GM19372 (cell line): Measurements from ENCODE around the gene FAM53A.

Experiments used
- ATAC-seq: cut with Tn5 transposase; IDR thresholded peaks from one replicate; pipeline ENCODE4 v1.9.1; 2021; ENCODE audit warnings: mild to moderate bottlenecking, low read depth, moderate library complexity; ENCODE audit not compliant: unreplicated experiment

The FAM53A gene

DNA sequence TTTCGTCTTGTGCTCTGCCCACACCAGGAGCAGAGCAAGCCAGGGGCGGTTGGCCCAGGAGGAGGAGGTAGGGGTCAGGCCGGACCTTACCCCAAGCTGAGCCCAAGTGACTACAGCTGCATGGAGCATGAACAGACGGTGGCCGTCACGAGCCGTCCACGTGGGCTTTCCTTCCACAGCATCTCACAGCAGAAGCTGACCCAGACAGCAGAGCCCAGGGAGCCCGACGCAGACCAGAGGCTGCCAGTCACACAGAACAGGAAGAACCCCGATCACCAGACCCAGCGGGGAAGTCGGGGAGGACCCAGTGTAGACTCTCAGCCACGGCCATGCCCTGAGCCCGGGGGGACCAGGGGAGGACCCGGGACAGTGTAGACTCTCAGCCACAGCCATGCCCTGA is 58.0 kb downstream of the FAM53A start:
- ATAC-seq = no peak

DNA sequence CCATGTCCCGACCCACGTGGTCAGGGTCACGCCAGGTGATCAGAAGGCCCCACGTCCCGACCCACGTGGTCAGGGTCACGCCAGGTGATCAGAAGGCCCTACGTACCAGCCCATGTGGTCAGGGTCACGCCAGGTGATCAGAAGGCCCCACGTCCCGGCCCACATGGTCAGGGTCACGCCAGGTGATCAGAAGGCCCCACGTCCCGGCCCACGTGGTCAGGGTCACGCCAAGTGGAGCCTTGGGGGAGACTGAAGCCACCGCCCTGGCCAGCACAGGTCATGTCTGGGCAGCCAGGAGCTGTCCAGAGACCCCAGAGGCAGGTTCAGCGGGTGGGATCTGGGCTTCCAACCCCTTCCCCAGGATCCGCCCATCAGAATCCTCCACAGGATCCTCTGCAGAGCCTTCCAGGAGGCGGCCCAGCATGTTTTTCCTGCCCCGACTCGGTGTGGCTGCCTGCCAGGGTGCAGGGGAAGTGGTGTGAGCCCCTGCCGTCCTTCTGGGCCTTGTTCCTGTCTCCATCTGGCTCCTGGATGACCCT is 58.4 kb downstream of the FAM53A start:
- ATAC-seq = no peak

DNA sequence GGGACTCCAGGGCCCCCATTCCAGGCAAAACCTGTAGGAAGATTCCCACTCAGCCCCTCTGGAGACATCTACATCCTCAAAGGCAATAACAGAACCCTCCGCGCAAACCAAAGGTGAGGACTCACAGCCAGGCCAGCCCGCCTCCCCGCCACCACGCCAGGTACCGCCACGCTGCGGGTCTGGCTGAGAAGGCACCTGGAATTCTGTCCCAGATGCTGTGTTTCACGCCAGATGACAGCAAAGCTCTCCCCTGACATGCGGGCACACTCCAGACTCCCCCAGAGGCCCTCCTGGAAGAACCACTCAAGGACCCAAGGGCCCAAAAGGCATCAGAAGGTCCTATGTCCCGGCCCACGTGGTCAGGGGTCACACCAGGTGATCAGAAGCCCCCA is 59.6 kb downstream of the FAM53A start:
- no peak for ATAC-seq

DNA sequence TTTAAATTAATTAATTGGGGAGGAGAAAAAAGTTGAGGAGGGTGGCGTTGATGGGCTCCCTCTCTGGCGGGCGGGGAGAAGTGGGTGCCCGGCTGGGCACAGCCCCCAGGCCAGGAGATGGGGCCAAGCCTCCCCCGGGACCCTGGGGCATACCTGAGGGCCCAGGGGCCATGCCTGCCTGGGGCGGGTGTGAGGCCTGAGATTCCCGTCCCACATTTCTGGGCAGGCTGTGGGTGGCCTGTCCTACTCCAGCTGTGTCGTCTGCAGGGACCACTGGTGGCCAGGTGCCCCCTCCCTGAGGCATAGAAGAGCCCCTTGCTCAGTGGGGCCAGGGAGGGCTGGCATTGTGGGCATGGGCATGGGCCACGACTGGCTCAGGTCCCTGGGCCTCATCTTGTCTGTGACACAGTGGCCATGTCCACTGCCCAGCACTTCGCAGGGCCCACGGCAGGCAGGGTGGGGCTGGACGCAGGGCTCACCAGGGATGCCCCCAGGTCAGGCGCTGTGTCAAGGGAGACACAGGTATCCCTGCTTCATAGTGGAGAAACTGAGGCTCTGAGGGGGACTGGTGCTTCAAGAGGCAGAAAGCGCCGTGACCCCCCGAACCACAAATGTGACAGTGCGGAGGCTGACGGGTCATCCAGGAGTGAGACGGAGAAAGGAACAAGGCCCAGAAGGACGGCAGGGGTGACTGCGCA is 60.1 kb downstream of the FAM53A start:
- no peak for ATAC-seq

DNA sequence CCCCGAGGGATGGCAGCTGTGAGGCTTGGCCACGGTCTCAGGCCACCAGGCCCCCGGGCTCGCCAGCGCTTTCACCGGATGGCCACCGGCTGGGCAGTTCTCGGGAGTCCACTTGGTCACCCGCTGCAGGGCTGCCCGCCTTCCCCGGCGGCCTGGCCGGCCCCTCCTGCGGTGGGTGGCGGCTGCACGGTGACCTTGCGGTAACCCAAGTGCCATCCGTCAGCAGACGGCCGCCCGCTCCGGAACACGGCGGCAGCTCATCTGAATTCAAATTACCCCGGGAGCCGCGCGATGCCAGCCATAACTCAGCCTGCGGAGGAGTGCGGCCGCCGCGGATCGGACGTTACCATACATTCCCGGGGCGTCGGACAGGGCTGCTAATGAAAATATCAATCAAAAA is 60.7 kb downstream of the FAM53A start:
- ATAC-seq = no peak

DNA sequence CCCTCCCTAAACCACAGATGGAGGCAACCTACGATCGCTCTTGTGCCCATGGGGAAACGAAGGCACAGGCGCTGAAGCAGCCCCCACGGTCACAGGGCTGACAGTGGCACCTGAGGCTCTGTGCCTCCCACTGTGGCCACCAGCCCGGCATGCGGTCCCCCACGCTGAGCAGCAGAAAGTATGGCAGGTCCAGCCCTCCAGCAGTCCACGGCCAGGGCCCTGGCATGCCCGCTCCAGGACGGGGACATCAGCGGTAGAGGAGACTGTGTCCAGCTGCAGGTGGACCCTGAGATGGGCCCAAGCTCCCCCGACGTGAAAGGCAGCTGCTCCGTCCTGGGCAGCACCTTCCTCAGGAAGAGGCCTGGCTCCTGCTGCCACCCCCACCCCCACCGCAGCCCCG is 61.2 kb downstream of the FAM53A start:
- no peak for ATAC-seq

DNA sequence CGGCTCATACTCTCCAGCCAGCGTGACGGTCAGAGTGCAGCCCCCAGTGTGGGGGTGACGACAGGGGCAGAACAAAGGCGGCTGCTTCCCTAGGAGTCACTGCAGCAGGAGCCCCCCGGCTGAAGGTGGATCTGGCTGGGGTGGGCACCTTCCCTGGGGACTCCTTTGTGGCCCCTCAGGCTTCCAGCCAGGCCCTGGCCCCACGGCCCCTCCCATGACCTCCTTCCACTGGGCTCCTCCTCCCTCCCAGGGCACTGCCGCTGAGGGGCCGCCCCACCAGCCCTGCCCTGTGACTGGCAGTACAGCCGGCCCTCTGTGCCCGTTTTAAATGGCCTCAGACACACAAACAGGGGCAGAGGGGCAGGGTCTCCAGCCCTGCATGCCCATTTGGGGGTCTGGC is 61.9 kb downstream of the FAM53A start:
- ATAC-seq = no peak

GRCh38 chr4:1621526-1621925 is 62.6 kb downstream of the FAM53A start:
- ATAC-seq = no peak

DNA sequence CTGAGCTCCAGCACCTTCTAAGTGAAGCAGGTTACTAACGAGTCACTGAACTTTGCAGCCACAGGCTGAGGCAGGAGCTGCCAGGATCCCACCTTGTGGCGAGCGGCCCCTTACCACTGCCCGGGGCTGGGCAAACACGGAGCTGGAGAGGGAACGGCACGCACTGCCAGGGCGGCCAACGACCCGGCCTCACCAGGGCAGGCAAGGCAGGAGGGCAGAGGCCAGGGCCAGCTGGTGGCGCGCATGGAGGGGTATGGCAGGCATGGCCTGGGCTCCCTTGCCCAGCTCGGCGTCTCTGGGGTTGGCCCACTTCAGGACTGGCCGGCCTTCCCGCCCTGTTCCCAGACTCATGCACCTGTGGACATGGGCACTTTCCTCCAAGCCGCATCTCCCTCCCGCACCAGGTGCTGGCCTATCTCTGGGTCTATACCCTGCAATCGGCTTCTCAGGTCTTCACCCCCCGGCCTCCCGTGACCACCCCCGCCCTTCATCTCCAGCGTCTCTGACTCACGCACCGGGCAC is 64.9 kb downstream of the FAM53A start:
- no peak for ATAC-seq

- ATAC-seq = no peak
Observed at GRCh38 chr4:1618438-1618837, 65.7 kb downstream of the FAM53A start.

GRCh38 chr4:1616557-1616930 is 67.6 kb downstream of the FAM53A start:
- ATAC-seq = no peak

DNA sequence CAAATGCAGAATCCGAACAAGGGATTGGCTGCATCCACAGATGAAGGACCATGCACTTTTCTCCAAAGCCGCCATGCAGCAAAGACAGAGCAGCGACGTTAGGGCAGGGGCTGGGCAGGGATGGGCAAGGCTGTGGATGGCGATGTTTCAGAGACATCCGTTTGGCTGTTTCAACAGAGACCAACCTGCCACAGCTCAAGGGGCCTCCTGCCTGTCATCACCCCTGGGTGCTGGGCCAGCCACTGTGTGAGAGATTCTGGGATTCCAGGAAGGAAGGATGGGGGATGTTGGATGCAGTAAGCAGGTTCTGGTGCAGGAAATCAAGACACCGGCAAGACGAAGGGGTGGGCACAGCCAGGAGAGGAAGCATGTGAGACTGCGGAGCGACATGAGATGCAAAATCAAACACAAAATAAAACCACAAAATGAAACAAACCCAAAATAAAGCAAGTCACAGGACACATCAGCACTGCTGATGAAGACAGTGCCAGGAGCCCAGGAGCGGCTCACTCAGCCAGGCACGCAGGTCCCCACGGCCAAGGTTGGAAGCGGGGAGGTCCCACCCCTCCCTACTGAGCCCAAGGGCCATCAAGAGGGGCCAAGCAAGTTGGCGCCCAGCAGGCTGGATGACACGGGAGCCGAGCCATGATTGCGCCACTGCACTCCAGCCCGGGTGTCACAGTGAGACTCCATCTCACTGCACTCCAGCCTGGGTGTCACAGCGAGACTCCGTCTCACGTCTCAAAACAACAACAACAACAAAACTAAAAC is 68.1 kb downstream of the FAM53A start:
- ATAC-seq = no peak

- ATAC-seq = no peak
Observed at GRCh38 chr4:1614854-1615595, 69.1 kb downstream of the FAM53A start.

DNA sequence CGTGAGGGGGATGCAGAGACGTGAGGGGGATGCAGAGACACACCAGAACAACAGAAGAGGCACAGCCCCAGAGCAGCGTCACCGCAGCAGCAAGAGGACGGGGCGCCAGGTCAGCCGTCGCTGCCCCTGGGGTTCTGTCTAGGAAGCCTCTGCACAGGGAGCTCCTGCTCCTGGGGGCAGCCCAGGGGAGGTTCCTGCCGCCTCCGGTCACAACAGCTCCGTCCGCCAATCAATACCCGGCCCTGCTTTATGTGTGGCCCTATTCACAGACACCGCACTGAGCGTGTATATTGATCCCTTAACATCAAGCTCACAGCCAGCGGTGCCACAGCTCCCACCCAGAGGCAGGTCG is 69.6 kb downstream of the FAM53A start:
- ATAC-seq = no peak

GRCh38 chr4:1614049-1614448 is 70.1 kb downstream of the FAM53A start:
- ATAC-seq = no peak

GRCh38 chr4:1613099-1613495 is 71.0 kb downstream of the FAM53A start:
- no peak for ATAC-seq

DNA sequence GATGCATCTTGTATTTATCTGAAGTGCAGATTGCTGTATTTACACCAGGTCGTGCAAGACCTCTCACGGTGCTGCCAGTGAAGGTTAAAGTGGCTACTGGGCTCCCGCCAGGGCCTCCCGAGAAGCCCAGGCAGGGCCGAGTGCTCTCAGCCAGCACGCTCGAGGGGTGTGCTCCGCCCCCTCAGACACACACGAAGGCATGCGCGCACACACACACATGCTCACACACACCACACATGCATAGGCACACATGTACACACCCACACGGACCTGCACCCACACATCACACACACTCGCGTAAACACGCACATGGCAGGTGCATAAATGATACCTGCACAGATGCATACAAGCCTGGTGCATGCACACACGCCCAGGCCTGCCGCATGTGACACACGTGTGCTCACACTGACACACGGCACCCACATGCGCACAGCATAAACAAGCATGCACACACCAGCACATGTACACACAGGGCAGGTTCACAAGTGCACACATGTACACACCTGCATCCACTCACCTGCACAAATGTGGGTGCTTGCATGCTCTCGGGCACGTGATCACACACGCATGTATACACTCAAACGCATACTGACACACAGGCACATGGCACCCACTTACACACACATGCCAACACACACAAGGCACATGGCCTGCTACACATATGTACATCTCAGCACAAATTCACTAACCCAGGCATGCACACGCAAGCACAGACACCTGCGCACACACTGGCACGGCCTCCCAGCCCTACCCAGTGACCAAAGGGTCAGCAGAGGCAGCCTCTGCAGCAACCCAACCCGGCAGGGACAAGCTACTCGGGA is 71.6 kb downstream of the FAM53A start:
- no peak for ATAC-seq

GRCh38 chr4:1611501-1611870 is 72.6 kb downstream of the FAM53A start:
- no peak for ATAC-seq

DNA sequence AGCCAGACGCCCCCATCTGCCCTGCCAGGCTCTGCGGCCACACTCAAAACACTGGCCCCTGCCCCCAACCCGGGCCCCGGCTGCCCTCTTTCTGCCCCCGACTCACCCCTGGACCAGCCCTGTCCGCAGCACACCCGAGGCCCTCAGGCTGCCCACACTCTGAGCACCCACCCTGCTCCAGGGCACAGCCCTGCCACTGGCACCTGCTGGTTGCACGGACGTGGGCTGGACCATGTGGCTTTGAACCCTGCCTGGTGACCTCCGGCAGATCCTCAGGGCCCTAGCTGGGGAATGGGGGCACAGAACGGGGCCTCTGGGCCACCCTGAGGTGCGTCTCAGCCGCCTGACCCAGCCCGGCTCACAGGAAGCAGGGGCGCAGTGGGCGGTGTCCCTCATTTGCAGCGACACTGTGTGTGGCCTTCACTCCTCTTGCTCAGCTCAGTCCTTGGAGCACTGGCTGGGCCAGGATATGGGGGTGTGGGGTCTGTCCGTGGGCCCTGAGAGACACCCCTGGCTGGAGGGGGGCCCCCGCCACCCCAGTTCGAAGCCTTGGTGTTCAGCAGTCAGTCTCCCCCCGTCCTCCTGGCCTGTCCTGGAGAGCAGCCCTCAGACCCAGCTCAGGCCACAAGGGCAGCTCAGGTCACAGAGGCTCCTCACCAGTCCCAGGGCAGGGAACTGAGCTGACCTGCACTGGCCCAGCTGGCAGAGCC is 73.2 kb downstream of the FAM53A start:
- ATAC-seq = no peak
